CD4-positive, alpha-beta T cell treated with Interleukin-1 beta for 1 hour (primary cell): ENCODE data around the gene ARSJ.

Experiments used
- DNase-seq, 2 donors: peaks; one replicate each; pipeline ENCODE4 v3.0.0-alpha.2; 2020 to 2022

Gene ARSJ

DNA sequence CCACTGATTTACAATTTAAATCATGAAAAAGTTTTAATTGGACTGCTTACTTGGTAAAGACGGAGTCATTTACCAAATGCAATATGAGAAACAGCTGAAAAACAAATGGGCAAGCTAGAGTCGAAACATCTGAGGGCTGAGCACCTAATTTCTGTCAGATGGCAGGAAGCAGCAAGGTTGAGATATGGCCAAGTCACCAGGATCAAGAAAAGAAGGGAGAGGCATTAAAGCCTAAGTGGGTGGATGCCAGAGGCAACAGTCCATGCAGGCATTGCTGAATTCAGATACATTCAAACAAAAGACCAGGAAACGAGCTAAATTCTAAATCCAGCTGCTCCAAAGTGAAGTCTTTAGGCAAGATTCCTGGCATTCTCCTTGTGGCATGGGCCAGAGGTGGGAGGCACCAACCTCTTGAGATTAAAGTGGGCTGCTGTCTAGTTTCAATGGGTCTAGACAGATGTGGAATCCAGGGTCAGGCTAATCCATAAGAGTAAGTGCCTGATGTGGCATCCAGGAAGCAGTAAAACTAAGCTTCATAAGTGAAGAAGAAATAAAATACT is 8.0 kb upstream of the ARSJ start:
- no peak for DNase-seq

DNA sequence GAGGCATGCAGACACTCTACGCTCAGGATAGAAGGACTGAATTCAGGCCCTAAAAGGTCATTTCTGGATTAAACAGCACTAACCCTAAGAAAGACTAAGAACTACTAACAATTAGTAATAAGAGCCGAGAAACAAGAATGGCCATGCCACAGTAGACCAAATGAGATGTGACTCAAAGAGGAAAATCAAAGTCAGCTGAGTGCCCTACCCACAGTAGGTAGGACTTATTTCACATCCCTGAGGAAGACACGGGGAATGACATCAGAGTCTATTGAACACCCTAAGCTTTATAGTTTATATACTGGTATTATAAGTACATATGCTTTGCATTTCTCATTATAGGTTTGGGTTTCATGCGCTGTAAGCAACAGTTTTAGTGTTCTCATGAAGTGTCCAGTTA is 2.7 kb upstream of the ARSJ start:
- no peak for DNase-seq

GRCh38 chr4:113981591-113981990 is 2.1 kb upstream of the ARSJ start:
- DNase-seq: no peak

GRCh38 chr4:113979905-113980615 is 613 bp upstream of the ARSJ start:
- DNase-seq: no peak

- no peak for DNase-seq
Observed at GRCh38 chr4:113978561-113979147, 793 bp downstream of the ARSJ start.

GRCh38 chr4:113978105-113978504 is 1.3 kb downstream of the ARSJ start:
- DNase-seq: no peak

GRCh38 chr4:113977526-113977855 is 2.0 kb downstream of the ARSJ start:
- DNase-seq: no peak

DNA sequence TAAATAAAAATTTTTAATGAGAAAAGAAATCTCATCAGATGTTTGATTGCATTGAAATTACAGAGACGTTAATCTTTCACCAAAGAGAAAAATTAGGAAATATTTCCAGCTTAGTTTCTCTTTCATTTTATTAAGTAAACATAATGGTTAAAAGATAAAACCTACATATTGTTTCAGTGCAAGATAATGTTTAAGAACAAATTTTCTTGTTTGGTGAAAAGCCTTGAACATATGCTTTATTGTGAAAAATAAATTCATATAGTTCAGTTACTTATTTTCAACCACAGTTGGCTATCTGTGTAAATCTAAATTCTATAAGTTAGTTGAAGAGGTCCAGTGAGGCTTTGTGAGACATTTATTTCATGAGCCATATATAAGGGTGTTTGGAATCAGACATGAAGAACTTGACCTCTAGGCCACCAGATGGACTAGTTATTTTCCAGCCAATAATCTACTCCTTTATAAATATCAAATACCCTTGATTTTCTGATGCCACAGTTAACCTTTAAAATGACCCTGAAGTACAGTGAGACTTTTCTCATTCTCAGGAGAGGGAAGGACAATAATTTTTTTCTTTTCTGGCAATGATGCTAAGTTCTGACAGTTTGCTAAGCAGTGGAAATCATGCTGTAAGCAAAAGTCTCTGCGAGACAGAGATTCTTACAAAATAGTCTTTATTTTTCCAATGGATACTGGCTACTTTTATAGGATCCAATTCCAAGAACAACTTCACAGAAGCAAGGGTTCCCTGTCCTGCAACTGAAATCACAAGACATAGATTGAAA is 2.5 kb downstream of the ARSJ start:
- DNase-seq: no peak

DNA sequence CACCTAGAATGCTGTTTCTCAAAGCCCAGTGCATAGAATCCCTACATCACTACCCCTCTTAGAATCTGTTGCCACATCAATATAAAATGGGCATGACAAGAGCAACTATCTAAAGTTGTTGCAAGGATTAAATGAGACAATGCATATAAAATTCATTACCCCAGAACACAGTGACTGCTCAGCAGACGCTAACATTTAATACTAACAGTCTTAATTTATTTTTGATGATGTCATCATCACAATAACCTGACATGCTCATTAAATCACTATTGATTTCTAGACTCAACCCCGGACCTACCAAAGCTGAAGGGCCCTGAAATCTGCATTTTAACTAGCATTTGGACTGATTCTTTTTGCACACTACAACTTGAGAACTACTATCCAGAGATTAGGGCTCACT is 3.9 kb downstream of the ARSJ start:
- no peak for DNase-seq

DNA sequence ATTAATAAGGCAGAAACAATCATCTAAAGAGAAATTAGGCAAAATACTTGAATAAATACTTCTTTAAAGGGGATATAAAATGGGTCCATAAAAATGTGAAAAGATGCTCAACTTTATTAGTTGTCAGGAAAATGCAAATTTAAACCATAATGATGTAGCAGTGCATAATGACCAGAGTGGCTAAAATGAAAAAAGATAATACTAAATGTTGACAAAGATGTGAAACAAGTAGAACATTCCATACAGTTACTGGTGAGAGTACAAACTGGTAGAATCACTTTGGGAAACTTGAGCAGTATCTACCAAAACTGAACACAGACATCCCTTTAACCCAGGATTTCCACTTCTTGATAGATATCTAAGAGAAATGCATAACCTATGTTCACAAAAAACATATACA is 5.0 kb downstream of the ARSJ start:
- no peak for DNase-seq

- no peak for DNase-seq
Observed at GRCh38 chr4:113973345-113973744, 6.1 kb downstream of the ARSJ start.

DNA sequence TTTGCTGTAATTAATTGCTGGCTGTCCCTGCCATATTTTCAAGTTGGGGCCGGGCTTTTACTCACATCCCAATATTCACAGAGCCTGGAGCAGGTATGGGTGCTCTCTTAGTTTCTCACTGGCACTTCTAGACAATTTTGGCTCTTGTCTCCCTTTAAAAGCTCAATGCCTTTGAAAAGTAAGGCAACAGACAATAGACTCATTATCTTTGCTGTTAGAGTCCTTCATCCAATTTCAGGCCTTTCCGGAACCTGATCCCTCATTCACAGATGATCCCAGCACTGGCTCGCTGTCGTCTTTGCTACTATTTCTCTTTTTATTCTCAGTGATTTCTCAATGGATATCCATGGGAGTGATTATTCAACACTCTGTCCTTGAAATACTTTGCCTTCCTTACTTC is 6.7 kb downstream of the ARSJ start:
- DNase-seq: no peak

DNA sequence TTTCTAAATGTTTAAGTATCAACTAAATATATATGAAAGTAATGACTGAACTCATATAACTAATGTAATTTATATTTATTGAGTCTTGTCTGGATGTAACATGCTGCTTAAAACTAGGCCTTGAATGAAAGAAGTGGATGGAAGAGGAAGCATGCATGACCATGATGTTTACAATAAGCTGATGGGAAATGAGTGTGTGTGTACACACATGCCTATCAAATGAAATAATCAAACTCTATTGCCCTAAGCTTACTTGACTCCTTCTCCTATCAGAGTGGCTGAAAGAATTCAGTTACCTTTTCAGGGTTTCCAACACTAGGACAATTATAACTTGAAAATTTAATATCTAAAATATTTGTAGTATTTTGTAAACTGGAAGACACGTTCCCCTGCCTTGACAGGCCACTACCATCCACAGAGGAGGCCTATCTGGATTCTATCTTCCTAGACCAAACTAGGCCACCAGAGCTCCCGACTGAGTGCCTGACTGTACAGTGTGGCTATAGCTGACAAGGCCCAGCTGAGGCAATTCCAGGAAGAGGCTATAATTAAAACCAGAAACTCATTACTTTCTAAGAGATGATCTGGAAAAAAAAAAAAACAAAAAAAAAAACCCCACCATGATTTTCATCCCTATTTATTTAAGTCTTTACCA is 7.6 kb downstream of the ARSJ start:
- DNase-seq: no peak

DNA sequence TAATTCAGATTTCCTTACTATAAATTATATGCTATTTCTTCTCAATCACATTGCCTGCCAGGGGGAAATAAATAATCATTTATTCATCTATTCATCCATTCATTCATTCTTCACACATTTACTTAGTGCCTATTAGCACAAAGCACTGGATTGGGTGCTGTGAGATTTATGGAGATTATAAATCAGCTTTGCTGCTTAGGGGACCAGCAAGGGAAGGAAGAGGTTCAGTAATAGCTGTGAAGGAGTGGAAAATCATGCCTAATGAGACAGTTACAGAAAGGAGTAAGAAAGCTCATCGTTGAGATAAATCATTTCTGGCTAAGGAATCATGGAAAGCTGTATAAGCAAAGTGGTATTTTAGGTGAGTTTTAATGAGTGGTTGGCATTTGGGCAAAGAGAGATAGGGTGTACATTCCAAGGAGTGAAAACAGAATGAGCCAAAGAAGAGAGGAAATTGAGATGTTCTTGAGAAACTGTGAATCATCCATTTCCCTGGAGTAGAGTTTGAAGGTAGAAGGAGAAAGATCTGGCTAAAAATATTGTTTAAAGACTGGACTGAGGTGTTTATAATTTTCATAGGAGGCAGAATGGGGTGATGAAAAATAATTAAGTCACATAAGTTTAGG is 9.6 kb downstream of the ARSJ start:
- DNase-seq: no peak

DNA sequence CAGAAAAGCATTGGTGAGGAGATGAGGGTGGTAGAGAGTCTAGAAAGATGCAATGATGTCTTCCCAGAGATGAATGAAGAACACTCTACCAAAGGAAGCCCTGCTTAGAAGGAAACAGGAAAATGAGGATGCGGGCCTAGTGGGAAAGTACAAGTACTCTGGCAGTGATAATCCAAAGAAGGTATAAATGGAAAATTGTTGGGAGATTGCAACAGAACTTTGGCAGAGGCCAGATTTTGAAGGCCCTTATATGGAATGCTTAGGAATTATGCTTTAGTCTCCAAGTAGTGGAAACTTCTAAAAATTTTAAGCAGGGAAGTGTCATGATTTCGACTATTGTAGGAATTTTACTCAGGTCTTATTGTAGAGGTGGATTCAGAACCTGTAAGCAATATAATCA is 11.0 kb downstream of the ARSJ start:
- no peak for DNase-seq

GRCh38 chr4:113967687-113968086 is 11.8 kb downstream of the ARSJ start:
- DNase-seq: no peak

DNA sequence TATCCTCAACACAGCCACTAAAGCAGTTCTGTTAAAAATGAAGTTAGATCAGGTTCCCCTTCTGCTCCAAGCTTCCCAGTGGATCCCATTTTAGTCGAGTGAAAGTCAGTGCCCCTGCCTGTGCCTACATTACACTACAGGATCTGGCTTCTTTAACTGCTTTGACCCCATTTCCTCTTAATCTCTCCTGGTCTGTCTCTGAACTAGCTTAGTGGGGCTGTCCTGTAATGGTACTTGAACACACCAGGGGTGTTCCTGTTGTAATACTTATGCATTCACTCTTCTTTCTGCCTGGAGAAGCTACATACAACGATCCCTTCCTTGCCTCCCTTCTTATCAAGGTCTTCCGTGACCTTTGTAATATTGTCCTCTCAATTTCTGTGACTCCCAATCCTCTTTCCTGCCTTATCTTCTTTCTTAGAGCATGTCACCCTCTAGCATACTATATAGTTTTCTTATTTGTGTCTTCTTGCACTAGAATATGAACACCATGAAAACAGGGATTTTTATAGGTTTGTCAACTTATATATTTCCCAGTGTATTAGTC is 16.7 kb downstream of the ARSJ start:
- DNase-seq: no peak

DNA sequence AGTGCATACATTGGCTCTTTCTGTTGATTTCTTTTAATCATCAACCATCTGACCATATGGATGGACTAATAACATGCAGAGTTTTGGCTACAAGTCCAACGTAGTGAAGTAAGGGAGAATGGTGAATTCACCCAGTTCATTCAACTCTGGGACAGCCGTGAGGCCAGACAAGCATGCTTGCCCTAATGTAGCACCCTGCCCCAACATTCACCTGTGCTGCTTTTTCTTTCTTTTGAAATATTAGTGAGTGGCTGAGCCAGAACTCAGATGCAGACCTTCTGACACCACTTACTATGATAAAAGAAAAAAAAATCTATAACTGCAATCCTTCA is 17.5 kb downstream of the ARSJ start:
- no peak for DNase-seq

- no peak for DNase-seq
Observed at GRCh38 chr4:113960684-113961321, 18.6 kb downstream of the ARSJ start.

DNA sequence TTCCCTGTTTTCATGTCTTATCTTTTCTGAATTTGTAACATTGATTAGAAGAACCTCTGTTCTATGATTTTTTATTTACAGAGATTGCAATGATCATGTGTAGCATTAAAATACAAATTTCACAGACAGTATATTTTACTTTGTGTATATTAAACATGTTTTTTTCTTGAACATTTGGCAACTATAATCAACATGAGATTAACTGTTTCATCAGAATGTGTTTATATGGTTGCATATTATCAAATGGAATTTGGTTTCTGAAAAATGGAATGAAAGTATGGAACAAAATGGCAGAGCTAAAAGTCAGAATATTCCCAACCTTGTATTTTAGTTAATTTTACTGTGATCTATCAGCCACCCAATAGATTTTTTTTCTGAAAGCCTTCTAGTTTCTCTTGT is 19.9 kb downstream of the ARSJ start:
- DNase-seq: no peak

- DNase-seq: no peak
Observed at GRCh38 chr4:113958766-113959538, 20.5 kb downstream of the ARSJ start.

- no peak for DNase-seq
Observed at GRCh38 chr4:113957956-113958355, 21.5 kb downstream of the ARSJ start.
